Measurements from ENCODE around the gene DIP2B. TPM values are rescaled to one million over a fixed set of nuclear protein-coding genes. Genes with fewer than 3 reads are reported as not detected.

Gene DIP2B
- total RNA-seq, 1 donor from 2014 or later: 45.1 TPM

GRCh38 chr12:50727466-50727865 is 222.7 kb downstream of the DIP2B start:
- Mint-ChIP-seq H3K4me3 (ENCODE audit: unreplicated experiment) (no peak overlapping the region), H3K27ac (ENCODE audit: unreplicated experiment) (no peak overlapping the region), H3K4me1 (ENCODE audit: unreplicated experiment) (peaks cover 3% of the 10 kb centered on the region), H3K27me3 (ENCODE audit: unreplicated experiment) (no peaks in the 10 kb centered on the region), H3K9me3 (ENCODE audit: unreplicated experiment) (no peaks in the 10 kb centered on the region), H3K36me3 (ENCODE audit: low read depth, unreplicated experiment) (peaks cover 54% of the 10 kb centered on the region)
- DNase-seq (ENCODE audit: low spot score): no peak
- TF ChIP-seq, protein P1, sequence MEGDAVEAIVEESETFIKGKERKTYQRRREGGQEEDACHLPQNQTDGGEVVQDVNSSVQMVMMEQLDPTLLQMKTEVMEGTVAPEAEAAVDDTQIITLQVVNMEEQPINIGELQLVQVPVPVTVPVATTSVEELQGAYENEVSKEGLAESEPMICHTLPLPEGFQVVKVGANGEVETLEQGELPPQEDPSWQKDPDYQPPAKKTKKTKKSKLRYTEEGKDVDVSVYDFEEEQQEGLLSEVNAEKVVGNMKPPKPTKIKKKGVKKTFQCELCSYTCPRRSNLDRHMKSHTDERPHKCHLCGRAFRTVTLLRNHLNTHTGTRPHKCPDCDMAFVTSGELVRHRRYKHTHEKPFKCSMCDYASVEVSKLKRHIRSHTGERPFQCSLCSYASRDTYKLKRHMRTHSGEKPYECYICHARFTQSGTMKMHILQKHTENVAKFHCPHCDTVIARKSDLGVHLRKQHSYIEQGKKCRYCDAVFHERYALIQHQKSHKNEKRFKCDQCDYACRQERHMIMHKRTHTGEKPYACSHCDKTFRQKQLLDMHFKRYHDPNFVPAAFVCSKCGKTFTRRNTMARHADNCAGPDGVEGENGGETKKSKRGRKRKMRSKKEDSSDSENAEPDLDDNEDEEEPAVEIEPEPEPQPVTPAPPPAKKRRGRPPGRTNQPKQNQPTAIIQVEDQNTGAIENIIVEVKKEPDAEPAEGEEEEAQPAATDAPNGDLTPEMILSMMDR (IDR thresholded peaks at IDR 0.05; ENCODE audit: unreplicated experiment): no peak

DNA sequence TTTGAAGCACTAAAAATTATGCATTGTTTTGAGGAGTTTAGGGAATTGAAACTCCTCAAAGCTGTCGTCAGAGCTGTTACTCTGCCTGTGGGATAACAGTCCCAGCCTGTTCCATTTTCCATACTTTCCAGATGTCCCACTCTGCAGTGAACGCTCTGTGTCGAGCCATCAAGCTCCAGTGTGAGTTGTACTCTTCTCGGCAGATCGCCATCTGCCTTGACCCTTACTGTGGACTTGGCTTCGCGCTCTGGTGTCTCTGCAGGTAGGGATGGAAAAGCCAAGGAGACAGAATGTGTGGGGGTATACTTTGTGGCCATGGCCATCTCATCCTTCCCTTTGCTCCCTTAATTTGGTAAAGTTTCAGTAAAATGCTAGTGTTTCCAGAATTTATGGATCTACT is 223.6 kb downstream of the DIP2B start:
- Mint-ChIP-seq H3K27me3 (ENCODE audit: unreplicated experiment) (no peaks in the 10 kb centered on the region), H3K9me3 (ENCODE audit: unreplicated experiment) (no peaks in the 10 kb centered on the region), H3K36me3 (ENCODE audit: low read depth, unreplicated experiment) (peaks cover 57% of the 10 kb centered on the region), H3K4me3 (ENCODE audit: unreplicated experiment) (peak overlapping the region; percentile 45), H3K4me1 (ENCODE audit: unreplicated experiment) (peaks cover 3% of the 10 kb centered on the region), H3K27ac (ENCODE audit: unreplicated experiment) (no peak overlapping the region)
- TF ChIP-seq, protein P1 (IDR thresholded peaks at IDR 0.05; ENCODE audit: unreplicated experiment): no peak
- no peak for DNase-seq (ENCODE audit: low spot score)

DNA sequence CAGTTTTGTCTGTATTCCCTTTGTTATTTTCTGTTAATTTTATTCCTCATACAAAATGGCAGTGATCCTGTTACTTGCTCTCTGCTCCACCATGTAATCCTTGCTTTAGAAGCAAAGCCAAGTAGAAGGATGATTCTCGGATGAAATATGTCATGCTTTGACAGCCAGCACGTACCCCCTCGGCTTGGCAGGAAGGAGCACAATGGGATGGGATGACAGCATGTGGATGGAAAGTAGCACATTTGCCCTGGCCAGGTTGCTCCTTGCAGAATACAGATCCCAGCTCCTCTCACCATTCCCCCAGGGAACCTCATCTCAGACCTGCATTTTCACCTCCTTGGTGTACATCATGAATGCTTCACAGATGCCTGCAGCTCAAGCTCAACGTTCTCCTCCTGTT is 224.1 kb downstream of the DIP2B start:
- H3K36me3 Mint-ChIP-seq (ENCODE audit: low read depth, unreplicated experiment): peaks cover 54% of the 10 kb centered on the region
- H3K9me3 Mint-ChIP-seq (ENCODE audit: unreplicated experiment): no peaks in the 10 kb centered on the region
- no peak overlapping the region for H3K27ac Mint-ChIP-seq (ENCODE audit: unreplicated experiment)
- H3K4me3 Mint-ChIP-seq (ENCODE audit: unreplicated experiment): peak overlapping the region; percentile 45
- H3K27me3 Mint-ChIP-seq (ENCODE audit: unreplicated experiment): no peaks in the 10 kb centered on the region
- peaks cover 3% of the 10 kb centered on the region for H3K4me1 Mint-ChIP-seq (ENCODE audit: unreplicated experiment)
- no peak for DNase-seq (ENCODE audit: low spot score)
- TF ChIP-seq, protein P1 (IDR thresholded peaks at IDR 0.05; ENCODE audit: unreplicated experiment): no peak

- Mint-ChIP-seq H3K36me3 (ENCODE audit: low read depth, unreplicated experiment) (peaks cover 42% of the 10 kb centered on the region), H3K4me3 (ENCODE audit: unreplicated experiment) (peak overlapping the region; percentile 66), H3K9me3 (ENCODE audit: unreplicated experiment) (no peaks in the 10 kb centered on the region), H3K27me3 (ENCODE audit: unreplicated experiment) (peaks cover 2% of the 10 kb centered on the region), H3K27ac (ENCODE audit: unreplicated experiment) (no peak overlapping the region), H3K4me1 (ENCODE audit: unreplicated experiment) (peaks cover 21% of the 10 kb centered on the region)
- TF ChIP-seq, protein P1 (IDR thresholded peaks at IDR 0.05; ENCODE audit: unreplicated experiment): no peak
- no peak for DNase-seq (ENCODE audit: low spot score)
Measured at GRCh38 chr12:50732591-50732990, 227.8 kb downstream of the DIP2B start.

DNA sequence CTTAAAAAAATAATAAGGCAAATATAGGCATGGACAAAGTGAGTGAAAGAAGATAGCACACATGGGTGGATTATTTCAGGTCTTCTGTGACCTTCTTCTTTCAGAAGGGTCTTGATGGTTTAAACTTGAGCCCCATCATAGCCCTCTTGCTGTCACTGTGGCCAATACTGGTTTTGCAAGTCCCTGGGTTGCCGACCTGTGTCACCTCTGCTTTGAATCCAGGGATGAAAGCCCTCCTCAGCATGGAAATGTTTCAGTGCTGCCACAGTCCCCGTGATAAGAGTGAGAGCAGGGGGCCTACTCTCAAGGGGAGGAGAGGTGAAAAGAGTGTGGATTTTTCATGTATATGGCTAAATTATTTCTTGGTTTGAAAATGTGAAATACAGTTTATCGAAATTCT is 228.9 kb downstream of the DIP2B start:
- H3K27me3 Mint-ChIP-seq (ENCODE audit: unreplicated experiment): peaks cover 2% of the 10 kb centered on the region
- peaks cover 38% of the 10 kb centered on the region for H3K36me3 Mint-ChIP-seq (ENCODE audit: low read depth, unreplicated experiment)
- H3K4me1 Mint-ChIP-seq (ENCODE audit: unreplicated experiment): peaks cover 21% of the 10 kb centered on the region
- no peak for DNase-seq (ENCODE audit: low spot score)
- H3K4me3 Mint-ChIP-seq (ENCODE audit: unreplicated experiment): no peak overlapping the region
- H3K9me3 Mint-ChIP-seq (ENCODE audit: unreplicated experiment): no peaks in the 10 kb centered on the region
- H3K27ac Mint-ChIP-seq (ENCODE audit: unreplicated experiment): no peak overlapping the region
- TF ChIP-seq, protein P1 (IDR thresholded peaks at IDR 0.05; ENCODE audit: unreplicated experiment): no peak
